ENCODE measurements around the gene DHRS3. TPM values are rescaled to one million over a fixed set of nuclear protein-coding genes. Genes with fewer than 3 reads are reported as not detected.

Gene DHRS3
- total RNA-seq, 1 experiment from 2014 or later = 87.0 TPM

DNA sequence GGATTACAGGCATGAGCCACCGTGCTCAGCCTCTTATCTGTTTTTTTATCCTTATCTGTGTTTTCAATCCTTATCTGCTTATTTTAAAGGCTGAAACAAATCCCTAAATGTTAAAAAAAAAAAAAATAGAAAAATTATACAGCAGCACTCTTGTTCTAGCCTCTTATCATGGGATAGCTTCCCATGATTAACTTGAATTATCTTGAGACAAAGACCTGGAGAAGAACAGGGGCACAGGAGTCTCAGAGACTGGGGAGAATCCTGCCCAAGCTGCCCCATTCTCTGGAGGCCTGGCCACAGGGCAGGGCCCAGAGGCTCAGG is 86.9 kb downstream of the DHRS3 start:
- no peaks in the 10 kb centered on the region for H3K36me3 ChIP-seq (ENCODE audit: control insufficient read depth in 1 of 2, insufficient read depth in 2 of 2, low read length in 2 of 2)
- intact Hi-C loops (cut with micrococcal nuclease) = no loop called here
- H3K27me3 ChIP-seq (ENCODE audit: insufficient read depth, low read length) = no peaks in the 10 kb centered on the region
- no peak for DNase-seq (ENCODE audit: low read depth, low spot score)
- H3K4me2 ChIP-seq (ENCODE audit: low read length) = no peak overlapping the region
- BruUV-seq (replicated peaks) = no TSS peak
- H3K9me3 ChIP-seq (ENCODE audit: control insufficient read depth in 1 of 2, insufficient read depth in 1 of 2, low read depth in 1 of 2, low read length in 2 of 2) = no peaks in the 10 kb centered on the region
- ChIA-PET RAD21 (ENCODE audit: low non-redundant PET in 1 of 2, low total read pairs in 2 of 2, uncharacterized antibody in 2 of 2, unreplicated experiment in 2 of 2) (interaction anchor here in 1 of 2 experiments (1.0 kb wide), 1 partner anchor 9 kb away, joined by 5 read pairs; no protein-coding TSS in a partner anchor), POLR2A (no interaction called here), CTCF (no interaction called here)
- peaks cover 16 to 29% of the 10 kb centered on the region in 2 experiments; a peak in 3 of 4 replicates for H3K4me1 ChIP-seq (ENCODE audit: control insufficient read depth in 1 of 2, insufficient read depth in 2 of 2, low read length in 2 of 2)
- no peaks in the 10 kb centered on the region for H3K9me2 ChIP-seq (ENCODE audit: insufficient read depth)
- no peak overlapping the region for H2AFZ ChIP-seq (ENCODE audit: low read depth, low read length, poor library complexity, severe bottlenecking)
- H4K20me1 ChIP-seq (ENCODE audit: insufficient read depth) = no peaks in the 10 kb centered on the region
- no peak overlapping the region for H3K4me3 ChIP-seq (replicated peaks in 1 of 2; ENCODE audit: low read depth in 1 of 2, low read length in 2 of 2)
- no peak overlapping the region for H3K9ac ChIP-seq (ENCODE audit: low read length)
- no peak overlapping the region for H3K27ac ChIP-seq (ENCODE audit: low read depth, low read length)
- H3K79me2 ChIP-seq (ENCODE audit: insufficient read depth, low read length) = no peaks in the 10 kb centered on the region
- TF ChIP-seq CBX3 (IDR thresholded peaks at IDR 0.05; ENCODE audit: low read depth) (no peak), EZH2 (IDR thresholded peaks at IDR 0.05) (no peak), ZBTB33 (IDR thresholded peaks at IDR 0.05; ENCODE audit: extremely low read depth, insufficient replicate concordance, low read length) (no peak), SRF (IDR thresholded peaks at IDR 0.05; ENCODE audit: low read depth) (no peak), POLR2AphosphoS5 (IDR thresholded peaks at IDR 0.05; ENCODE audit: low read depth, low read length) (no peak), ZFX (IDR thresholded peaks at IDR 0.05) (no peak), CEBPB (IDR thresholded peaks at IDR 0.05; ENCODE audit: low read depth) (no peak)
- TF ChIP-seq, protein P1, sequence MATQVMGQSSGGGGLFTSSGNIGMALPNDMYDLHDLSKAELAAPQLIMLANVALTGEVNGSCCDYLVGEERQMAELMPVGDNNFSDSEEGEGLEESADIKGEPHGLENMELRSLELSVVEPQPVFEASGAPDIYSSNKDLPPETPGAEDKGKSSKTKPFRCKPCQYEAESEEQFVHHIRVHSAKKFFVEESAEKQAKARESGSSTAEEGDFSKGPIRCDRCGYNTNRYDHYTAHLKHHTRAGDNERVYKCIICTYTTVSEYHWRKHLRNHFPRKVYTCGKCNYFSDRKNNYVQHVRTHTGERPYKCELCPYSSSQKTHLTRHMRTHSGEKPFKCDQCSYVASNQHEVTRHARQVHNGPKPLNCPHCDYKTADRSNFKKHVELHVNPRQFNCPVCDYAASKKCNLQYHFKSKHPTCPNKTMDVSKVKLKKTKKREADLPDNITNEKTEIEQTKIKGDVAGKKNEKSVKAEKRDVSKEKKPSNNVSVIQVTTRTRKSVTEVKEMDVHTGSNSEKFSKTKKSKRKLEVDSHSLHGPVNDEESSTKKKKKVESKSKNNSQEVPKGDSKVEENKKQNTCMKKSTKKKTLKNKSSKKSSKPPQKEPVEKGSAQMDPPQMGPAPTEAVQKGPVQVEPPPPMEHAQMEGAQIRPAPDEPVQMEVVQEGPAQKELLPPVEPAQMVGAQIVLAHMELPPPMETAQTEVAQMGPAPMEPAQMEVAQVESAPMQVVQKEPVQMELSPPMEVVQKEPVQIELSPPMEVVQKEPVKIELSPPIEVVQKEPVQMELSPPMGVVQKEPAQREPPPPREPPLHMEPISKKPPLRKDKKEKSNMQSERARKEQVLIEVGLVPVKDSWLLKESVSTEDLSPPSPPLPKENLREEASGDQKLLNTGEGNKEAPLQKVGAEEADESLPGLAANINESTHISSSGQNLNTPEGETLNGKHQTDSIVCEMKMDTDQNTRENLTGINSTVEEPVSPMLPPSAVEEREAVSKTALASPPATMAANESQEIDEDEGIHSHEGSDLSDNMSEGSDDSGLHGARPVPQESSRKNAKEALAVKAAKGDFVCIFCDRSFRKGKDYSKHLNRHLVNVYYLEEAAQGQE (IDR thresholded peaks at IDR 0.05; ENCODE audit: low read depth) = no peak
- TF ChIP-seq, protein P2, sequence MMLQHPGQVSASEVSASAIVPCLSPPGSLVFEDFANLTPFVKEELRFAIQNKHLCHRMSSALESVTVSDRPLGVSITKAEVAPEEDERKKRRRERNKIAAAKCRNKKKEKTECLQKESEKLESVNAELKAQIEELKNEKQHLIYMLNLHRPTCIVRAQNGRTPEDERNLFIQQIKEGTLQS (IDR thresholded peaks at IDR 0.05) = no peak
- ATAC-seq = no peak

Data from HCT116 (cell line).